Spleen (tissue), 11 donors: ENCODE results near the gene HOXA5. TPM values are rescaled to one million over a fixed set of nuclear protein-coding genes. Genes with fewer than 3 reads are reported as not detected.

ENCODE experiments used
- DNase-seq: peaks from one replicate; pipeline ENCODE4 v3.0.0-alpha.2; 2020
- H3K27ac ChIP-seq, 8 donors: fragments of 200-600 bp; sonication (generic) in 7 of 8; 1 replicate in 4 of 8; 2 replicates in 4 of 8; pipeline versions ENCODE4 v1.5.0 to v1.8.0; 2016 to 2021; ENCODE audit warnings: inconsistent platforms in 4 of 8, mild to moderate bottlenecking in 4 of 8, moderate library complexity in 1 of 8
- H3K27me3 ChIP-seq, 7 donors: fragments of 200-600 bp; sonication (generic) in 6 of 7; replicated peaks in 1 of 7; 1 replicate in 4 of 7; 2 replicates in 3 of 7; pipeline versions ENCODE4 v1.5.0 to v1.8.0; 2016 to 2021; ENCODE audit warnings: inconsistent platforms in 3 of 7, mild to moderate bottlenecking in 1 of 7
- H3K36me3 ChIP-seq, 6 donors: fragments of 200-600 bp; sonication (generic) in 5 of 6; 1 replicate in 4 of 6; 2 replicates in 2 of 6; pipeline versions ENCODE4 v1.5.0 to v1.8.0; 2016 to 2021; ENCODE audit warnings: inconsistent platforms in 2 of 6
- H3K4me1 ChIP-seq, 6 donors: fragments of 200-600 bp; sonication (generic) in 5 of 6; 1 replicate in 3 of 6; 2 replicates in 3 of 6; pipeline versions ENCODE4 v1.5.0 to v1.8.0; 2016 to 2021; ENCODE audit warnings: inconsistent platforms in 3 of 6
- H3K4me3 ChIP-seq, 8 donors: fragments of 200-600 bp; sonication (generic) in 7 of 8; 1 replicate in 4 of 8; 2 replicates in 4 of 8; pipeline versions ENCODE4 v1.5.0 to v1.8.0; 2016 to 2021; ENCODE audit warnings: inconsistent platforms in 4 of 8, mild to moderate bottlenecking in 4 of 8, moderate library complexity in 2 of 8
- H3K9me3 ChIP-seq, 8 donors: fragments of 200-600 bp; sonication (generic) in 7 of 8; 1 replicate in 4 of 8; 2 replicates in 4 of 8; pipeline versions ENCODE4 v1.5.0 to v1.8.0; 2016 to 2021; ENCODE audit warnings: inconsistent platforms in 4 of 8
- CTCF ChIP-seq, 11 experiments: fragments of 200-600 bp in 7 of 11; fragments of 450-650 bp in 4 of 11; sonication (generic) in 4 of 11; IDR thresholded peaks in 8 of 11; conservative IDR thresholded peaks in 3 of 11; 1 replicate in 7 of 11; 2 replicates in 4 of 11; pipeline versions ENCODE4 v1.4.0 to v1.8.0; 2016 to 2021; ENCODE audit warnings: antibody characterized with exemption in 11 of 11, inconsistent platforms in 4 of 11, mild to moderate bottlenecking in 1 of 11
- POLR2A ChIP-seq, 3 donors: fragments of 450-650 bp; IDR thresholded peaks; one replicate each; pipeline ENCODE4 v1.5.1; 2017; ENCODE audit warnings: antibody characterized with exemption in 3 of 3, mild to moderate bottlenecking in 1 of 3
- POLR2AphosphoS5 ChIP-seq, 3 donors: sonication (generic); formaldehyde crosslinking; IDR thresholded peaks; one replicate each; pipeline ENCODE4 v1.5.1; 2017; ENCODE audit warnings: antibody characterized with exemption in 3 of 3
- WGBS, 5 donors: extraction: QIAGEN DNeasy Blood & Tissue Kit in 3 of 5; methylation state at CpG; one replicate each; pipeline versions ENCODE4 v1.1.5 to v1.1.7; 2013 to 2018; 5-methylcytosine and 5-hydroxymethylcytosine counted together
- intact Hi-C: fragments of 100-400 bp; cut with DNase I; formaldehyde crosslinking; loops from one replicate; pipeline ENCODE4 v1.15.0; 2023; ENCODE audit warnings: low total_unique reads
- polyA plus RNA-seq, 3 donors: library from polyadenylated mRNA; stranded (reverse); fragments of 200-250 nt; gene quantifications; one replicate each; pipeline ENCODE4 v1.2.1, GENCODE V29; 2013
- total RNA-seq, 7 donors: library from RNA; depleted of rRNA in 3 of 7; stranded (reverse); fragments of >200 nt in 3 of 7; fragmentation: NEBNext Ultra II Directional in 4 of 7; extraction: Animal tissue kit (Norgen Biotek cat#: 25700) in 4 of 7; gene quantifications; one replicate each; pipeline versions ENCODE4 v1.1.0 to v1.2.1, GENCODE V29; 2016 to 2021
- donor health status: healthy with polysubstance abuse.
- donor health status: DM: no; HTN: no; CAD: no; lungs with moderate emphysema.
- donor health status: DM: no; HTN: no; CAD: no.
- donor health status: Bipolar disorder and iron deficiency.
- donor health status: healthy.
- donor health status: DM: no; HTN: no; CAD: no.
- donor health status: DM: yes; HTN: yes; CAD: no.

The HOXA5 gene
- total and polyA plus RNA-seq, 10 donors = 1.6 to 9.3 (median 3.3) TPM

- Histone ChIP-seq H3K27ac (peak overlapping the region in 1 of 8 donors; percentile 22), H3K4me3 (no peak overlapping the region), H3K9me3 (no peaks in the 10 kb centered on the region), H3K27me3 (peaks cover 0 to 38% (median 0%) of the 10 kb centered on the region in 7 donors), H3K4me1 (peaks cover 0 to 49% (median 17%) of the 10 kb centered on the region in 6 donors), H3K36me3 (no peaks in the 10 kb centered on the region)
- intact Hi-C loops = no loop called here
- TF ChIP-seq POLR2AphosphoS5 (IDR thresholded peaks at IDR 0.05) = no peak
- TF ChIP-seq POLR2A (IDR thresholded peaks at IDR 0.05) = no peak
- no peak for TF ChIP-seq CTCF (IDR thresholded peaks at IDR 0.05 in 8 of 11, conservative IDR thresholded peaks at IDR 0.05 in 3 of 11)
- no peak for DNase-seq
- WGBS, 5 donors = 68 to 82% (median 79%) methylated on average over 18 of the region's 18 CpGs
Observed at GRCh38 chr7:27133409-27134231, 9.9 kb downstream of the HOXA5 start.

- TF ChIP-seq POLR2AphosphoS5 (IDR thresholded peaks at IDR 0.05) = no peak
- TF ChIP-seq POLR2A (IDR thresholded peaks at IDR 0.05) = no peak
- no peak for TF ChIP-seq CTCF (IDR thresholded peaks at IDR 0.05 in 8 of 11, conservative IDR thresholded peaks at IDR 0.05 in 3 of 11)
- Histone ChIP-seq H3K4me3 (no peak overlapping the region), H3K9me3 (no peaks in the 10 kb centered on the region), H3K27me3 (peaks cover 0 to 38% (median 0%) of the 10 kb centered on the region in 7 donors), H3K27ac (no peak overlapping the region), H3K4me1 (peaks cover 0 to 50% (median 20%) of the 10 kb centered on the region in 6 donors), H3K36me3 (no peaks in the 10 kb centered on the region)
- intact Hi-C loops = no loop called here
- DNase-seq = no peak
- WGBS, 5 donors = 69 to 84% (median 82%) methylated on average over 6 of the region's 6 CpGs
Observed at GRCh38 chr7:27132978-27133377, 10.5 kb downstream of the HOXA5 start.

- TF ChIP-seq CTCF (IDR thresholded peaks at IDR 0.05 in 8 of 11, conservative IDR thresholded peaks at IDR 0.05 in 3 of 11) = no peak
- TF ChIP-seq POLR2A (IDR thresholded peaks at IDR 0.05) = no peak
- TF ChIP-seq POLR2AphosphoS5 (IDR thresholded peaks at IDR 0.05) = no peak
- intact Hi-C loops = no loop called here
- no peak for DNase-seq
- Histone ChIP-seq H3K4me1 (peaks cover 0 to 50% (median 21%) of the 10 kb centered on the region in 6 donors), H3K9me3 (no peaks in the 10 kb centered on the region), H3K27ac (peak overlapping the region in 4 of 8 donors; percentile 91 to 94 (median 92)), H3K27me3 (peaks cover 0 to 35% (median 0%) of the 10 kb centered on the region in 7 donors), H3K4me3 (no peak overlapping the region), H3K36me3 (no peaks in the 10 kb centered on the region)
- WGBS, 5 donors = 83 to 97% (median 87%) methylated on average over 2 of the region's 2 CpGs
Observed at GRCh38 chr7:27132214-27132613, 11.3 kb downstream of the HOXA5 start.

- intact Hi-C loops = no loop called here
- Histone ChIP-seq H3K4me3 (peak overlapping the region; percentile 48 to 87 (median 58)), H3K9me3 (no peaks in the 10 kb centered on the region), H3K27ac (peak overlapping the region; percentile 61 to 94 (median 91)), H3K27me3 (peaks cover 0 to 27% (median 0%) of the 10 kb centered on the region in 7 donors), H3K36me3 (no peaks in the 10 kb centered on the region), H3K4me1 (peaks cover 0 to 45% (median 21%) of the 10 kb centered on the region in 6 donors)
- DNase-seq = no peak
- 48 to 63% (median 54%) methylated on average over 12 of the region's 12 CpGs for WGBS, 5 donors
- TF ChIP-seq POLR2AphosphoS5 (IDR thresholded peaks at IDR 0.05) (no peak), POLR2A (IDR thresholded peaks at IDR 0.05) (no peak), CTCF (IDR thresholded peaks at IDR 0.05 in 8 of 11, conservative IDR thresholded peaks at IDR 0.05 in 3 of 11) (no peak)
Observed at GRCh38 chr7:27131390-27131819, 12.1 kb downstream of the HOXA5 start.
